ENCODE measurements around the gene SLC9A3. TPM values are rescaled to one million over a fixed set of nuclear protein-coding genes. Genes with fewer than 3 reads are reported as not detected.
A peak's percentile ranks its signal among the peaks of the same experiment; 100 is the strongest.

The SLC9A3 gene
- total RNA-seq, 1 donor from 2014 or later = 1.2 TPM

DNA sequence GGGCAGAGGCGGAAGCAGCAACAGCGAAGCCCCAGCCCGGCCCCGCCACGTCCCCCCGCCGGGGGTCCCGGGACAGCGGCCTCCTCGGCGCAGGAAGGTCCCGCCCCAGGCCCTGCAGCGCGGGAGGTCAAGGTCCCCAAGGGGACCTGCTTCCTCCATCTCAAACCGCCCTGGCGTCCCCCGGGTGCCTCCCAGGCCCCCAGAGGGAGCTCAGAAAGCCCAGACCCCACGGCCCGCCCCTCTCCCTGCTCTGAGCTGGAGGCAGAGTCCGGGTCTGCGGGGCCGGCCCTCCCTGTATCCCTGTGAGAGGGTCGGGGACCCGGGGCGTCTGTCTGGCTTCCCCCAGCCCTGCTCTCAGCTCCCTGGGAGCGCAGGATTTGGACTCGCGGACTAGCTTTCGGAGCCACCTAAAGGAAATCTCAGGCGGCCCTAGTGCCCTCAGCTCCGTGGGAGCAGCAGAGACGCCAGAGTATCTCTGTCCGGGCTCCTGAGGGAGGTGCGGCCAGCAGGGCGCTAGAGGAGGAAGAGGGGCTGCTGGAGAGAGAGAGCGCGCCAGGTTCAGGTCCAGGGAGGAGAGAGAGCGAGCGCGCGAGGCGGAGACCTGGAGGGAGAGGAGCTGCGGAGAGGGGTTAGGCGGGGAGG, 50.6 kb downstream of the SLC9A3 start:
- DNase-seq (ENCODE audit: extremely low spot score, unreplicated experiment) = no peak
- Mint-ChIP-seq H3K27ac (ENCODE audit: unreplicated experiment) (peak overlapping the region; percentile 65), H3K4me1 (ENCODE audit: unreplicated experiment) (peaks cover 19% of the 10 kb centered on the region), H3K36me3 (ENCODE audit: unreplicated experiment) (peaks cover 4% of the 10 kb centered on the region), H3K27me3 (ENCODE audit: unreplicated experiment) (no peaks in the 10 kb centered on the region), H3K4me3 (ENCODE audit: unreplicated experiment) (peak overlapping the region; percentile 87), H3K9me3 (ENCODE audit: unreplicated experiment) (no peaks in the 10 kb centered on the region)
- TF ChIP-seq, protein P1, sequence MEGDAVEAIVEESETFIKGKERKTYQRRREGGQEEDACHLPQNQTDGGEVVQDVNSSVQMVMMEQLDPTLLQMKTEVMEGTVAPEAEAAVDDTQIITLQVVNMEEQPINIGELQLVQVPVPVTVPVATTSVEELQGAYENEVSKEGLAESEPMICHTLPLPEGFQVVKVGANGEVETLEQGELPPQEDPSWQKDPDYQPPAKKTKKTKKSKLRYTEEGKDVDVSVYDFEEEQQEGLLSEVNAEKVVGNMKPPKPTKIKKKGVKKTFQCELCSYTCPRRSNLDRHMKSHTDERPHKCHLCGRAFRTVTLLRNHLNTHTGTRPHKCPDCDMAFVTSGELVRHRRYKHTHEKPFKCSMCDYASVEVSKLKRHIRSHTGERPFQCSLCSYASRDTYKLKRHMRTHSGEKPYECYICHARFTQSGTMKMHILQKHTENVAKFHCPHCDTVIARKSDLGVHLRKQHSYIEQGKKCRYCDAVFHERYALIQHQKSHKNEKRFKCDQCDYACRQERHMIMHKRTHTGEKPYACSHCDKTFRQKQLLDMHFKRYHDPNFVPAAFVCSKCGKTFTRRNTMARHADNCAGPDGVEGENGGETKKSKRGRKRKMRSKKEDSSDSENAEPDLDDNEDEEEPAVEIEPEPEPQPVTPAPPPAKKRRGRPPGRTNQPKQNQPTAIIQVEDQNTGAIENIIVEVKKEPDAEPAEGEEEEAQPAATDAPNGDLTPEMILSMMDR (IDR thresholded peaks at IDR 0.05) = no peak

- H3K9me3 Mint-ChIP-seq (ENCODE audit: unreplicated experiment) = no peaks in the 10 kb centered on the region
- no peak overlapping the region for H3K27ac Mint-ChIP-seq (ENCODE audit: unreplicated experiment)
- peak overlapping the region; percentile 75 for H3K4me3 Mint-ChIP-seq (ENCODE audit: unreplicated experiment)
- peaks cover 4% of the 10 kb centered on the region for H3K36me3 Mint-ChIP-seq (ENCODE audit: unreplicated experiment)
- TF ChIP-seq, protein P1 (IDR thresholded peaks at IDR 0.05) = no peak
- H3K4me1 Mint-ChIP-seq (ENCODE audit: unreplicated experiment) = peaks cover 19% of the 10 kb centered on the region
- H3K27me3 Mint-ChIP-seq (ENCODE audit: unreplicated experiment) = no peaks in the 10 kb centered on the region
- DNase-seq (ENCODE audit: extremely low spot score, unreplicated experiment) = peak; percentile 95
Observed at GRCh38 chr5:472656-473550, 51.3 kb downstream of the SLC9A3 start.

- DNase-seq (ENCODE audit: extremely low spot score, unreplicated experiment) = no peak
- Mint-ChIP-seq H3K27ac (ENCODE audit: unreplicated experiment) (peak overlapping the region; percentile 71), H3K27me3 (ENCODE audit: unreplicated experiment) (no peaks in the 10 kb centered on the region), H3K9me3 (ENCODE audit: unreplicated experiment) (no peaks in the 10 kb centered on the region), H3K36me3 (ENCODE audit: unreplicated experiment) (peaks cover 4% of the 10 kb centered on the region), H3K4me3 (ENCODE audit: unreplicated experiment) (peak overlapping the region; percentile 75), H3K4me1 (ENCODE audit: unreplicated experiment) (peaks cover 19% of the 10 kb centered on the region)
- TF ChIP-seq, protein P1 (IDR thresholded peaks at IDR 0.05) = no peak
Observed at GRCh38 chr5:472076-472655, 52.1 kb downstream of the SLC9A3 start.

GRCh38 chr5:471750-472058, 52.5 kb downstream of the SLC9A3 start:
- Mint-ChIP-seq H3K9me3 (ENCODE audit: unreplicated experiment) (no peaks in the 10 kb centered on the region), H3K27me3 (ENCODE audit: unreplicated experiment) (no peaks in the 10 kb centered on the region), H3K4me3 (ENCODE audit: unreplicated experiment) (peak overlapping the region; percentile 75), H3K27ac (ENCODE audit: unreplicated experiment) (peak overlapping the region; percentile 71), H3K4me1 (ENCODE audit: unreplicated experiment) (peaks cover 19% of the 10 kb centered on the region), H3K36me3 (ENCODE audit: unreplicated experiment) (peaks cover 5% of the 10 kb centered on the region)
- DNase-seq (ENCODE audit: extremely low spot score, unreplicated experiment) = no peak
- TF ChIP-seq, protein P1 (IDR thresholded peaks at IDR 0.05) = no peak
